HG02623 (cell line): Measurements from ENCODE around the gene TPPP2.

Experiments
- ATAC-seq: cut with Tn5 transposase; IDR thresholded peaks from one replicate; pipeline ENCODE4 v1.9.1; 2021; ENCODE audit warnings: moderate library complexity; ENCODE audit not compliant: unreplicated experiment

TPPP2 gene

GRCh38 chr14:21016413-21017190 is 13.4 kb upstream of the TPPP2 start:
- no peak for ATAC-seq

- ATAC-seq: no peak
Measured at GRCh38 chr14:21017528-21018245, 12.3 kb upstream of the TPPP2 start.

GRCh38 chr14:21018286-21018685 is 11.7 kb upstream of the TPPP2 start:
- no peak for ATAC-seq

GRCh38 chr14:21018781-21019180 is 11.2 kb upstream of the TPPP2 start:
- no peak for ATAC-seq

GRCh38 chr14:21019366-21019765 is 10.7 kb upstream of the TPPP2 start:
- no peak for ATAC-seq

GRCh38 chr14:21020977-21021545 is 9.0 kb upstream of the TPPP2 start:
- no peak for ATAC-seq

- ATAC-seq: no peak
Measured at GRCh38 chr14:21022686-21023085, 7.3 kb upstream of the TPPP2 start.

GRCh38 chr14:21023174-21023573 is 6.8 kb upstream of the TPPP2 start:
- ATAC-seq: no peak

GRCh38 chr14:21023817-21024584 is 6.0 kb upstream of the TPPP2 start:
- no peak for ATAC-seq

GRCh38 chr14:21024585-21025370 is 5.2 kb upstream of the TPPP2 start, which contains the start of gene NDRG2:
TSS of gene NDRG2 (minus strand) at chr14:21025061. CDS start at chr14:21023315, 1,746 bp downstream.
- no peak for ATAC-seq

- no peak for ATAC-seq
Measured at GRCh38 chr14:21025371-21026273, 4.4 kb upstream of the TPPP2 start.

- ATAC-seq: no peak
Measured at GRCh38 chr14:21026274-21026987, 3.6 kb upstream of the TPPP2 start.

- ATAC-seq: no peak
Measured at GRCh38 chr14:21026988-21027315, 3.1 kb upstream of the TPPP2 start.

- no peak for ATAC-seq
Measured at GRCh38 chr14:21030531-21030930, 514 bp downstream of the TPPP2 start.

- ATAC-seq: no peak
Measured at GRCh38 chr14:21032326-21033132, 2.5 kb downstream of the TPPP2 start.

- ATAC-seq: no peak
Measured at GRCh38 chr14:21033133-21033698, 3.2 kb downstream of the TPPP2 start.

- ATAC-seq: no peak
Measured at GRCh38 chr14:21034707-21035106, 4.7 kb downstream of the TPPP2 start, which contains the start of gene RNASE13. TSS of gene RNASE13 (minus strand) at chr14:21034807. CDS start at chr14:21034288, 519 bp downstream.

GRCh38 chr14:21036751-21037150 is 6.7 kb downstream of the TPPP2 start:
- no peak for ATAC-seq
